Naive thymus-derived CD8-positive, alpha-beta T cell (primary cell): ENCODE measurements around the gene PEX11G. TPM values are rescaled to one million over a fixed set of nuclear protein-coding genes. Genes with fewer than 3 reads are reported as not detected.

ENCODE experiments used
- ATAC-seq, 2 donors: fragments of 150-1000 bp; cut with Tn5 transposase in 1 of 2; sonication (Bioruptor Pico), chemical (Tn5 transposase) in 1 of 2; 1 replicate in 1 of 2; 2 replicates in 1 of 2; pipeline ENCODE4 v1.10.0; 2021; ENCODE audit warnings: mild to moderate bottlenecking in 2 of 2, moderate library complexity in 2 of 2
- POLR2A ChIA-PET: fragments of 350-600 bp; sonication (Branson Sonifier 250); formaldehyde crosslinking; loops from one replicate; lab custom pipeline; 2021; ENCODE audit warnings: antibody characterized with exemption; lab: Charles Lee
- DNase-seq, 10 donors: peaks; one replicate each; pipeline versions ENCODE4 v3.0.0 to v3.0.0-alpha.2; 2020 to 2022
- H3K27ac Mint-ChIP-seq, 10 donors: one replicate each; pipeline ENCODE4 v1.8.0; 2020 to 2022; ENCODE audit warnings: mild to moderate bottlenecking in 10 of 10, mixed read lengths in 10 of 10, moderate library complexity in 4 of 10, inconsistent platforms in 1 of 10
- H3K27me3 Mint-ChIP-seq, 5 donors: one replicate each; pipeline ENCODE4 v1.8.0; 2021 to 2022; ENCODE audit warnings: mixed read lengths in 5 of 5
- H3K36me3 Mint-ChIP-seq, 3 donors: one replicate each; pipeline ENCODE4 v1.8.0; 2020 to 2022; ENCODE audit warnings: mixed read lengths in 3 of 3, mild to moderate bottlenecking in 2 of 3, inconsistent platforms in 1 of 3
- H3K4me1 Mint-ChIP-seq, 4 donors: one replicate each; pipeline ENCODE4 v1.8.0; 2021 to 2022; ENCODE audit warnings: mixed read lengths in 4 of 4
- H3K4me3 Mint-ChIP-seq, 10 donors: one replicate each; pipeline ENCODE4 v1.8.0; 2020 to 2022; ENCODE audit warnings: mild to moderate bottlenecking in 10 of 10, mixed read lengths in 10 of 10, moderate library complexity in 6 of 10, inconsistent platforms in 1 of 10
- H3K9me3 Mint-ChIP-seq, 9 donors: one replicate each; pipeline ENCODE4 v1.8.0; 2020 to 2022; ENCODE audit warnings: mixed read lengths in 9 of 9, mild to moderate bottlenecking in 3 of 9, inconsistent platforms in 1 of 9, moderate library complexity in 1 of 9
- polyA plus RNA-seq, 3 donors: library from polyadenylated mRNA; unstranded; fragments of 300-500 nt; fragmentation: Illumina TruSeq; gene quantifications; one replicate each; pipeline ENCODE4 v1.2.3, GENCODE V29; 2021
- total RNA-seq, 8 experiments: library from RNA in 2 of 8; stranded (reverse) in 2 of 8; gene quantifications; one replicate each; pipeline ENCODE4 v1.2.3 and lab custom pipeline; 2021 to 2026

PEX11G gene
- total and polyA plus RNA-seq, 5 experiments from 2014 or later: 0.68 to 2.7 (median 1.1) TPM

- Mint-ChIP-seq H3K27ac (no peak overlapping the region), H3K27me3 (no peaks in the 10 kb centered on the region), H3K36me3 (peaks cover 0 to 8% (median 0%) of the 10 kb centered on the region in 3 donors), H3K4me1 (peaks cover 0 to 17% (median 6%) of the 10 kb centered on the region in 4 donors), H3K4me3 (no peak overlapping the region), H3K9me3 (no peaks in the 10 kb centered on the region)
- no peak for DNase-seq
- POLR2A ChIA-PET: no interaction called here
- no peak for ATAC-seq
These were observed 39.3 kb upstream of the PEX11G start for GRCh38 chr19:7528192-7528519.

GRCh38 chr19:7527516-7528191 lies 38.8 kb upstream of the PEX11G start:
- Mint-ChIP-seq H3K27ac (no peak overlapping the region), H3K4me1 (peaks cover 0 to 12% (median 7%) of the 10 kb centered on the region in 4 donors), H3K4me3 (peak overlapping the region in 1 of 10 donors; percentile 6), H3K27me3 (no peaks in the 10 kb centered on the region), H3K9me3 (no peaks in the 10 kb centered on the region), H3K36me3 (peaks cover 0 to 8% (median 0%) of the 10 kb centered on the region in 3 donors)
- POLR2A ChIA-PET: no interaction called here
- DNase-seq: no peak
- no peak for ATAC-seq

DNA sequence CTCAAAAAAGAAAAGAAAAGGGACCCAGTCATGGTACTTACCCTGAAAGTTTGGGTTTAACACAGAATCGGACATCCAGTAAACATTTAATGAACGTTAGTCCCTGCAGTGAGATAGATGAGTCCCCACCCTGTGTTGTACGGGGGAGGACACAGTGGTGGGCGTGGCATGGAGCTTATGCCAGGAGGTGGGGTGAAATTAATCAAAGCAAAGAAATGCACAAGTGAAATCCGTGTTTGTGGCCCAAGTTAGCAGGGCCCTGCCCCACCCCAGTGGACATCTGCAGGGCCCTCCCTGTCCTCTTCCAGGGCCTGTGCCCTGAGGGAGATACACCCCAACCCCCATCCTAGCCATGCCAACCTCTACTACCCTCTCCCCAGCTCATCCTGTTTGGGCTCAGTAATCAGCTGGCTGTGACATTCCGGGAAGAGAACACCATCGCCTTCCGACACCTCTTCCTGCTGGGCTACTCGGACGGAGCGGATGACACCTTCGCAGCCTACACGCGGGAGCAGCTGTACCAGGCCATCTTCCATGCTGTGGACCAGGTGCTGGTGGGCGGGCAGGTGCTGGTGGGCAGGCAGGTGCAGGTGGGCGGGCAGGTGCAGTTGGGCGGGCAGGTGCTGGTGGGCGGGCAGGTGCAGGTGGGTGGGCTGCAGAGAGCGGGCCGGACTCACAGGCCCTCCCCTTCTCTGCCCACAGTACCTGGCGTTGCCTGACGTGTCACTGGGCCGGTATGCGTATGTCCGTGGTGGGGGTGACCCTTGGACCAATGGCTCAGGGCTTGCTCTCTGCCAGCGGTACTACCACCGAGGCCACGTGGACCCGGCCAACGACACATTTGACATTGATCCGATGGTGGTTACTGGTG lies 37.5 kb upstream of the PEX11G start:
- no peak for ATAC-seq
- POLR2A ChIA-PET: no interaction called here
- peaks cover 0 to 8% (median 0%) of the 10 kb centered on the region in 3 donors for H3K36me3 Mint-ChIP-seq
- no peaks in the 10 kb centered on the region for H3K27me3 Mint-ChIP-seq
- no peaks in the 10 kb centered on the region for H3K9me3 Mint-ChIP-seq
- DNase-seq: no peak
- peak overlapping the region in 1 of 10 donors; percentile 77 for H3K27ac Mint-ChIP-seq
- no peak overlapping the region for H3K4me3 Mint-ChIP-seq
- H3K4me1 Mint-ChIP-seq: peaks cover 10 to 17% (median 12%) of the 10 kb centered on the region in 4 donors

DNA sequence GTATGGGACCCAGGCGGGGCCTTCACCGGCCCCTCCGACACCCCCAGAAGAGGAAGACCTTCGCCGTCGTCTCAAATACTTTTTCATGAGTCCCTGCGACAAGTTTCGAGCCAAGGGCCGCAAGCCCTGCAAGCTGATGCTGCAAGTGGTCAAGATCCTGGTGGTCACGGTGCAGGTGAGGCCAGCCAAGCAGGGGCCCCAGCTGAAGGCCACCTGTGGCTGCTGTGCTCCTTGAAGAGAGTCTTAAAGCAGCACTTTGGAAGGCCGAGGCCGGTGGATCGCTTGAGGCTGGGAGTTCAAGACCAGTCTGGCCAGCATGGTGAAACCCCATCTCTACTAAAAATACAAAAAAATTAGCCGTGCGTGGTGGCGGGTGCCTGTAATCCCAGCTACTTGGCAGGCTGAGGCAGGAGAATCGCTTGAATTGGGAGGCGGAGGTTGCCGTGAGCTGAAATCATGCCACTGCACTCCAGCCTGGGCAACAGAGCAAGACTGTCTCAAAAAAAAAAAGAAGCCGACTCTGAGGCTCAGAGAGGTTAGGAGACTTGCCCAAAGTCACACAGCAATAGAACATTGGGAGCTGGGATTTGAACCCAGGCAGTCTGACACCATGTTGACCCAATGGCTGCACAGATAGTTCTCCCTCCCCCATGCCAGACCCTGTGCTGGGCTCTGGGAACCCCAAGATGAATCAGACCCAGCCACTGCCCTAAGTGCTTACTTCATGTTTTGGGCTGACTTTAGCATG lies 36.3 kb upstream of the PEX11G start:
- POLR2A ChIA-PET: interaction anchor here (0.6 to 5.7 kb wide), 2 partner anchors 9 to 14 kb away, joined by 3 to 63 read pairs; partner anchors contain the start of gene PNPLA6

DNA sequence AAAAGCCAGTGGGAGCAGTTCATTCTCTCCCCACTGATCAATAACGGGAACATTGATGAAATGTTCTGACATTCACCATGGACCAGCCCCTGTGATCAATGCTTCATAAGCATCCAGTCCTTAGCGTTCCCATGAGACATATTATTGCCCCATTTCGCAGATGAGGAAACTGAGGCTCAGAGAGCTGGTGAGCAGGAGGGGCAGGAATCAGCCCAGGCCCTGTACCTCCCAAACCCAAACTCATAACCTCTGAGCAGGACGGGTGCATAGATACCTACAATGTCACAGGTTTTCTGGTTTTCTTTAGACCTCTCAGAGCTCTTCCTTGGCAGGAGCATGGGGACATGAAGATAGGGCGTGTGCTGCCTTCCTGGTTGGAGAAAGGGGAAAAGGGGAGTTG lies 35.7 kb upstream of the PEX11G start:
- H3K4me1 Mint-ChIP-seq: peaks cover 10 to 17% (median 12%) of the 10 kb centered on the region in 4 donors
- H3K4me3 Mint-ChIP-seq: peak overlapping the region in 2 of 10 donors; percentile 11 to 30
- POLR2A ChIA-PET: interaction anchor here (0.6 to 5.7 kb wide), 2 partner anchors 9 to 13 kb away, joined by 3 to 63 read pairs; partner anchors contain the start of gene PNPLA6

More for the DNA sequence above, 36.3 kb upstream of the PEX11G start:
- Mint-ChIP-seq H3K27ac (peak overlapping the region in 1 of 10 donors; percentile 20), H3K4me3 (no peak overlapping the region), H3K27me3 (no peaks in the 10 kb centered on the region), H3K4me1 (peaks cover 10 to 17% (median 12%) of the 10 kb centered on the region in 4 donors), H3K9me3 (no peaks in the 10 kb centered on the region), H3K36me3 (peaks cover 0 to 8% (median 0%) of the 10 kb centered on the region in 3 donors)
- ATAC-seq: no peak
- DNase-seq: no peak

DNA sequence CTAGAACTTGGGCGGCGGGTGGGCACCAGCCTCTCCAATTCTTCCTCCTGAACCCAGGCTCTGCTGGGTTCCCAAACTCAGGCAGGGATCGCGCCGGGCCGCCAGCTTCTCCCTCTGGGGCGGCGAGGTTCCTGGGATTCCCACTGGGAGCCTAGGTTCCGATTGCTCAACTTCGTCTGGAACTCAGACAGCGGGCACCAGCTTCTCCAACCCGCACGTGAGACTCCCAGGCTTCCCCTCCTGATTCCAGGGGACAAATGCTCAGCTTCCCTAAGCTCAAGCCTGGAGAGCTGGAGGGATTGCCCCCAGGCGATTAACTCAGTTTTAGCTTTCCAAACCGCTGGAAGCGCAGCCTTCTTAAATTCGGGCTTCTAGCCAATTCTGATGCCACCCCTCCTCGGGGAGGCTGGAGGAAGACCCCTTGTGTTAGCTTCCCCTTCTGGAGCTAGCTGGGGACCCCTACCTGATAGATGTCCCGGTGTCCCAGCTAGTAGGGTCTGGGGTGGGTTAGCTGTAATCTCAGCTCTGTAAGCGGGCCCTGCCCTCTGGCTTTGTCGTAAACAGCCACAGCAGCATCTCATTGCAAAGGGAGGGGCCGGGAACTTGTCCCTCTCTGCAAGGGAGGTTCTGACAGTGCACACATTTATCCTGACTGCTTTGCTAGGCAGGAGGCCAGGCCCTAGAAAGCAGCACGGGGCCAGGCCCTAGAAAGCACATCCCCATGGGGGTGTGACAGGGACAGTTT lies 34.3 kb upstream of the PEX11G start:
- Mint-ChIP-seq H3K27ac (peak overlapping the region in 5 of 10 donors; percentile 33 to 72 (median 44)), H3K4me3 (peak overlapping the region; percentile 62 to 84 (median 76)), H3K36me3 (peaks cover 0 to 8% (median 0%) of the 10 kb centered on the region in 3 donors), H3K4me1 (peaks cover 10 to 17% (median 12%) of the 10 kb centered on the region in 4 donors), H3K9me3 (no peaks in the 10 kb centered on the region), H3K27me3 (no peaks in the 10 kb centered on the region)
- ATAC-seq: no peak
- POLR2A ChIA-PET: interaction anchor here (0.5 to 5.7 kb wide), 6 partner anchors 11 to 1062 kb away, joined by 3 to 63 read pairs (median 4); partner anchors contain the start of genes ARHGEF18 and PNPLA6
- DNase-seq: no peak

More for the DNA sequence above, 35.7 kb upstream of the PEX11G start:
- Mint-ChIP-seq H3K27me3 (no peaks in the 10 kb centered on the region), H3K9me3 (no peaks in the 10 kb centered on the region), H3K27ac (peak overlapping the region in 1 of 10 donors; percentile 18), H3K36me3 (peaks cover 0 to 8% (median 0%) of the 10 kb centered on the region in 3 donors)
- DNase-seq (no peak), ATAC-seq (no peak)

- H3K9me3 Mint-ChIP-seq: no peaks in the 10 kb centered on the region
- peaks cover 10 to 20% (median 15%) of the 10 kb centered on the region in 4 donors for H3K4me1 Mint-ChIP-seq
- peak within 1 kb of the TSS; percentile 76 to 92 (median 88) for H3K4me3 Mint-ChIP-seq
These were observed 33.5 kb upstream of the PEX11G start, which contains the start of gene MCOLN1 for GRCh38 chr19:7522072-7522922. Gene MCOLN1 (plus strand): TSS chr19:7522624. CDS start chr19:7522751, 127 bp downstream.

GRCh38 chr19:7521551-7522071 lies 32.8 kb upstream of the PEX11G start:
- Mint-ChIP-seq H3K27me3 (no peaks in the 10 kb centered on the region), H3K27ac (peak overlapping the region in 8 of 10 donors; percentile 17 to 95 (median 73)), H3K36me3 (peaks cover 0 to 6% (median 0%) of the 10 kb centered on the region in 3 donors), H3K4me1 (peaks cover 12 to 26% (median 22%) of the 10 kb centered on the region in 4 donors), H3K9me3 (no peaks in the 10 kb centered on the region), H3K4me3 (peak overlapping the region; percentile 70 to 92 (median 88))
- POLR2A ChIA-PET: interaction anchor here (0.7 to 5.7 kb wide), 5 partner anchors 9 to 173 kb away, joined by 3 to 63 read pairs (median 4); partner anchors contain the start of genes ARHGEF18 and PNPLA6
- DNase-seq: no peak
- ATAC-seq: no peak

More at GRCh38 chr19:7522072-7522922, 33.5 kb upstream of the PEX11G start, which contains the start of gene MCOLN1:
- peak; percentile 96 to 100 (median 99) for DNase-seq
- Mint-ChIP-seq H3K27me3 (no peaks in the 10 kb centered on the region), H3K36me3 (peaks cover 0 to 8% (median 0%) of the 10 kb centered on the region in 3 donors), H3K27ac (peak within 1 kb of the TSS; percentile 35 to 95 (median 73))
- ATAC-seq: peak; percentile 90 to 92
- POLR2A ChIA-PET: interaction anchor here (0.5 to 5.7 kb wide), 9 partner anchors 8 to 1061 kb away, joined by 3 to 63 read pairs (median 4); partner anchors contain the start of genes ARHGEF18 and PNPLA6

GRCh38 chr19:7520131-7521051 lies 31.6 kb upstream of the PEX11G start:
- no peak for ATAC-seq
- peaks cover 16 to 31% (median 28%) of the 10 kb centered on the region in 4 donors for H3K4me1 Mint-ChIP-seq
- H3K27me3 Mint-ChIP-seq: peaks cover 0 to 3% (median 0%) of the 10 kb centered on the region in 5 donors
- no peak overlapping the region for H3K4me3 Mint-ChIP-seq
- POLR2A ChIA-PET: interaction anchor here (0.7 to 5.7 kb wide), 2 partner anchors 13 to 383 kb away, joined by 3 to 63 read pairs; partner anchors contain the start of gene PNPLA6
- no peaks in the 10 kb centered on the region for H3K36me3 Mint-ChIP-seq
- no peak overlapping the region for H3K27ac Mint-ChIP-seq
- H3K9me3 Mint-ChIP-seq: no peaks in the 10 kb centered on the region
- DNase-seq: no peak
